ENCODE measurements around the gene PROCA1.
"Not testable (repeated sequence)": the region's sequence is repeated elsewhere in the genome, so short reads cannot be mapped to it uniquely, and the experiment has no call there.

The PROCA1 gene

GRCh38 chr17:28724500-28725165 is 12.9 kb upstream of the PROCA1 start:
- peak in 1 of 2 experiments; percentile 34 for DNase-seq

- not testable (repeated sequence) for DNase-seq
Measured at GRCh38 chr17:28723836-28724499, 12.3 kb upstream of the PROCA1 start.

- DNase-seq = no peak
Measured at GRCh38 chr17:28723159-28723835, 11.6 kb upstream of the PROCA1 start.

- no peak for DNase-seq
Measured at GRCh38 chr17:28722417-28723158, 10.9 kb upstream of the PROCA1 start.

GRCh38 chr17:28720997-28721329 is 9.3 kb upstream of the PROCA1 start:
- DNase-seq = peak in 1 of 2 experiments; percentile 33

- DNase-seq = peak; percentile 50 to 65
Measured at GRCh38 chr17:28720247-28720996, 8.7 kb upstream of the PROCA1 start.

GRCh38 chr17:28719021-28719433 is 7.3 kb upstream of the PROCA1 start:
- DNase-seq = no peak

GRCh38 chr17:28718333-28719020 is 6.8 kb upstream of the PROCA1 start:
- no peak for DNase-seq

GRCh38 chr17:28717578-28718332 is 6.1 kb upstream of the PROCA1 start, which contains the start of gene RAB34:
TSS of gene RAB34 (minus strand) at chr17:28717868. CDS start at chr17:28717266, 602 bp downstream.
- DNase-seq = peak in 1 of 2 experiments; percentile 28

- no peak for DNase-seq
Measured at GRCh38 chr17:28716740-28717577, 5.3 kb upstream of the PROCA1 start.

GRCh38 chr17:28715217-28715616 is 3.5 kb upstream of the PROCA1 start:
- no peak for DNase-seq

GRCh38 chr17:28714281-28714680 is 2.6 kb upstream of the PROCA1 start:
- no peak for DNase-seq

- DNase-seq = no peak
Measured at GRCh38 chr17:28712705-28713415, 1.2 kb upstream of the PROCA1 start.

- peak; percentile 75 to 79 for DNase-seq
Measured at GRCh38 chr17:28712032-28712704, 480 bp upstream of the PROCA1 start.

GRCh38 chr17:28710861-28711722 is 596 bp downstream of the PROCA1 start:
- DNase-seq = peak; percentile 93 to 95

GRCh38 chr17:28707339-28707720 is 4.4 kb downstream of the PROCA1 start:
- no peak for DNase-seq

GRCh38 chr17:28706471-28707338 is 5.0 kb downstream of the PROCA1 start:
- DNase-seq = no peak
